DOHH2 (cell line): ENCODE data around the gene OSTF1.

ENCODE experiments used
- CTCF ChIP-seq: fragments of 200-600 bp; sonication (generic); IDR thresholded peaks from one replicate; pipeline ENCODE4 v1.5.1; 2014; ENCODE audit warnings: antibody characterized with exemption, mild to moderate bottlenecking, low read depth, low read length; ENCODE audit not compliant: poor library complexity, severe bottlenecking
- EZH2phosphoT487 ChIP-seq: fragments of 200-600 bp; sonication (generic); IDR thresholded peaks from 2 replicates; pipeline ENCODE4 v1.6.1; 2017; ENCODE audit warnings: borderline replicate concordance, mild to moderate bottlenecking, antibody characterized with exemption, low read length, moderate library complexity, mixed read lengths

- no peak for TF ChIP-seq CTCF
- no peak for TF ChIP-seq EZH2phosphoT487
Measured at GRCh38 chr9:75065510-75065909, 22.8 kb upstream of the OSTF1 start.
